Natural killer cell (primary cell): ENCODE measurements around the gene CDK5. TPM values are rescaled to one million over a fixed set of nuclear protein-coding genes. Genes with fewer than 3 reads are reported as not detected.

Experiments used
- ATAC-seq, 3 donors: fragments of 150-1000 bp in 2 of 3; fragments of 200-7000 bp in 1 of 3; cut with Tn5 transposase; 1 replicate in 1 of 3; 2 replicates in 2 of 3; pipeline ENCODE4 v1.10.0; 2021; ENCODE audit warnings: mild to moderate bottlenecking in 2 of 3, moderate library complexity in 2 of 3
- DNase-seq, 2 donors: peaks; one replicate each; pipeline versions ENCODE4 v3.0.0 to v3.0.0-alpha.2; 2013 to 2021; ENCODE audit warnings: mixed read lengths in 1 of 2
- H3K27ac ChIP-seq: one replicate; pipeline ENCODE4 v1.5.1; 2013; ENCODE audit warnings: mild to moderate bottlenecking, low read length
- H3K27me3 ChIP-seq: one replicate; pipeline ENCODE4 v1.6.1; 2013; ENCODE audit warnings: low read length; ENCODE audit not compliant: control insufficient read depth, insufficient read depth
- H3K36me3 ChIP-seq: one replicate; pipeline ENCODE4 v1.6.1; 2013; ENCODE audit warnings: low read length; ENCODE audit not compliant: control insufficient read depth, insufficient read depth
- H3K4me1 ChIP-seq: one replicate; pipeline ENCODE4 v1.6.1; 2013; ENCODE audit warnings: low read length; ENCODE audit not compliant: control insufficient read depth, insufficient read depth
- H3K4me3 ChIP-seq: one replicate; pipeline ENCODE4 v1.5.1; 2013; ENCODE audit warnings: low read length
- H3K9me3 ChIP-seq: one replicate; pipeline ENCODE4 v1.6.1; 2013; ENCODE audit warnings: low read length; ENCODE audit not compliant: control insufficient read depth, insufficient read depth
- H3K27ac Mint-ChIP-seq, 2 donors: one replicate each; pipeline ENCODE4 v1.8.0; 2022; ENCODE audit warnings: mild to moderate bottlenecking in 2 of 2, mixed read lengths in 2 of 2, moderate library complexity in 1 of 2
- H3K27me3 Mint-ChIP-seq, 2 donors: one replicate each; pipeline ENCODE4 v1.8.0; 2022; ENCODE audit warnings: low read depth in 2 of 2, mixed read lengths in 2 of 2
- H3K36me3 Mint-ChIP-seq: one replicate; pipeline ENCODE4 v1.8.0; 2022; ENCODE audit warnings: mixed read lengths
- H3K4me1 Mint-ChIP-seq, 2 donors: one replicate each; pipeline ENCODE4 v1.8.0; 2022; ENCODE audit warnings: mixed read lengths in 2 of 2
- H3K4me3 Mint-ChIP-seq: one replicate; pipeline ENCODE4 v1.8.0; 2022; ENCODE audit warnings: mild to moderate bottlenecking, moderate library complexity, mixed read lengths
- H3K9me3 Mint-ChIP-seq, 2 donors: one replicate each; pipeline ENCODE4 v1.8.0; 2022; ENCODE audit warnings: mixed read lengths in 2 of 2
- WGBS: methylation state at CpG from one replicate; pipeline ENCODE4 v1.1.7; 2013; ENCODE audit warnings: missing lambda C conversion rate; ENCODE audit not compliant: insufficient coverage; 5-methylcytosine and 5-hydroxymethylcytosine counted together
- intact Hi-C: fragments of 100-400 bp; cut with micrococcal nuclease; formaldehyde crosslinking; loops from one replicate; pipeline ENCODE4 v1.14.2; 2022
- total RNA-seq, 4 donors: library from RNA; stranded (reverse); fragments of 120-200 nt in 1 of 4; gene quantifications; one replicate each; pipeline versions ENCODE4 v1.2.3 to v1.2.4, GENCODE V29; 2013 to 2022
- TF ChIP-seq, protein P1 (sequence below): fragments of 200-600 bp; IDR thresholded peaks from one replicate; pipeline ENCODE4 v1.8.0; 2022; ENCODE audit warnings: antibody characterized with exemption

Gene CDK5
- total RNA-seq, 3 donors from 2014 or later (not counting 1 experiment from before 2014, with no cell fraction given), result 6.2 to 8.0 (median 6.6) TPM

- H3K36me3 Mint-ChIP-seq, result no peaks in the 10 kb centered on the region
- peaks cover 44% of the 10 kb centered on the region for H3K4me1 ChIP-seq
- peak; percentile 82 to 94 for DNase-seq
- H3K4me1 Mint-ChIP-seq, result peaks cover 30 to 51% of the 10 kb centered on the region in 2 donors
- H3K27me3 Mint-ChIP-seq, result no peaks in the 10 kb centered on the region
- TF ChIP-seq, protein P1, sequence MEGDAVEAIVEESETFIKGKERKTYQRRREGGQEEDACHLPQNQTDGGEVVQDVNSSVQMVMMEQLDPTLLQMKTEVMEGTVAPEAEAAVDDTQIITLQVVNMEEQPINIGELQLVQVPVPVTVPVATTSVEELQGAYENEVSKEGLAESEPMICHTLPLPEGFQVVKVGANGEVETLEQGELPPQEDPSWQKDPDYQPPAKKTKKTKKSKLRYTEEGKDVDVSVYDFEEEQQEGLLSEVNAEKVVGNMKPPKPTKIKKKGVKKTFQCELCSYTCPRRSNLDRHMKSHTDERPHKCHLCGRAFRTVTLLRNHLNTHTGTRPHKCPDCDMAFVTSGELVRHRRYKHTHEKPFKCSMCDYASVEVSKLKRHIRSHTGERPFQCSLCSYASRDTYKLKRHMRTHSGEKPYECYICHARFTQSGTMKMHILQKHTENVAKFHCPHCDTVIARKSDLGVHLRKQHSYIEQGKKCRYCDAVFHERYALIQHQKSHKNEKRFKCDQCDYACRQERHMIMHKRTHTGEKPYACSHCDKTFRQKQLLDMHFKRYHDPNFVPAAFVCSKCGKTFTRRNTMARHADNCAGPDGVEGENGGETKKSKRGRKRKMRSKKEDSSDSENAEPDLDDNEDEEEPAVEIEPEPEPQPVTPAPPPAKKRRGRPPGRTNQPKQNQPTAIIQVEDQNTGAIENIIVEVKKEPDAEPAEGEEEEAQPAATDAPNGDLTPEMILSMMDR, result no peak
- H3K27ac ChIP-seq, result peak within 1 kb of the TSS; percentile 78
- peak within 1 kb of the TSS; percentile 89 for H3K4me3 Mint-ChIP-seq
- no peaks in the 10 kb centered on the region for H3K9me3 ChIP-seq
- peak within 1 kb of the TSS; percentile 78 for H3K4me3 ChIP-seq
- intact Hi-C loops, result loop anchor here (1.0 to 5.0 kb wide), 3 partner anchors 22 to 262 kb away; partner anchors contain the start of genes ABCB8 and NUB1
- WGBS, result 2% methylated on average over 66 of the region's 66 CpGs
- no peaks in the 10 kb centered on the region for H3K27me3 ChIP-seq
- H3K36me3 ChIP-seq, result peaks cover 11% of the 10 kb centered on the region
- H3K9me3 Mint-ChIP-seq, result no peaks in the 10 kb centered on the region
- peak within 1 kb of the TSS; percentile 50 to 98 for H3K27ac Mint-ChIP-seq
- peak; percentile 73 to 91 (median 79) for ATAC-seq
Observed at GRCh38 chr7:151080522-151081169, 22.9 kb upstream of the CDK5 start, which contains the start of gene FASTK. Gene FASTK, minus strand, starts transcription at chr7:151080809. Its CDS starts 43 bp downstream, at chr7:151080766.

DNA sequence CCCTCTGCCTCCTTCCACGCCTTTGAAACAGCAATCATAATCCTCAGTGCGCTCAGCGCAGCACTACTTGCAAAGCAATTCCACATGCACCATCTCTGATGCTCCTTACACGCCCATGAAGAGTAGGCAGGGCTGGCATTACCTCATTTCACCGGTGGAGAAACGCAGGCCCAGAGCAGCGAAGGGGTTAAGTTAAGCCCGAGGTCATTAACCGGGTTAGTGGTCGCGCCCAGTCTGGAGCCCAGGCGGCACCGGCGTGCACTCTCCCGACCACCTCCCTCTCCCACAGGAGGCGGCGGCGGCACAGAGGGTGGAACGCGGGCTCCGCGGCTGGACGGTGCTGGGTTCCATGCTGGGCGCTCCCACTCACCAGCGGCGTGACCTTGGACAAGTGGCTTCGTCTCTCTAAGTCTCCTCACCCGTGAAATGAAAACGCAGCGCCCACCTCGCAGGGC lies 22.4 kb upstream of the CDK5 start:
- Histone ChIP-seq H3K9me3 (no peaks in the 10 kb centered on the region), H3K27me3 (no peaks in the 10 kb centered on the region), H3K4me3 (peak overlapping the region; percentile 78), H3K4me1 (peaks cover 38% of the 10 kb centered on the region), H3K36me3 (peaks cover 16% of the 10 kb centered on the region), H3K27ac (peak overlapping the region; percentile 78)
- Mint-ChIP-seq H3K4me3 (peak overlapping the region; percentile 89), H3K4me1 (peaks cover 25 to 46% of the 10 kb centered on the region in 2 donors), H3K27me3 (no peaks in the 10 kb centered on the region), H3K36me3 (no peaks in the 10 kb centered on the region), H3K27ac (peak overlapping the region; percentile 50 to 98), H3K9me3 (no peaks in the 10 kb centered on the region)
- 2% methylated on average over 31 of the region's 31 CpGs for WGBS
- TF ChIP-seq, protein P1, result no peak
- peak in 2 of 3 donors; percentile 1 for ATAC-seq
- DNase-seq, result peak in 1 of 2 donors; percentile 34
- intact Hi-C loops, result loop anchor here (1.0 to 5.0 kb wide), 3 partner anchors 22 to 262 kb away; partner anchors contain the start of genes ABCB8 and NUB1

DNA sequence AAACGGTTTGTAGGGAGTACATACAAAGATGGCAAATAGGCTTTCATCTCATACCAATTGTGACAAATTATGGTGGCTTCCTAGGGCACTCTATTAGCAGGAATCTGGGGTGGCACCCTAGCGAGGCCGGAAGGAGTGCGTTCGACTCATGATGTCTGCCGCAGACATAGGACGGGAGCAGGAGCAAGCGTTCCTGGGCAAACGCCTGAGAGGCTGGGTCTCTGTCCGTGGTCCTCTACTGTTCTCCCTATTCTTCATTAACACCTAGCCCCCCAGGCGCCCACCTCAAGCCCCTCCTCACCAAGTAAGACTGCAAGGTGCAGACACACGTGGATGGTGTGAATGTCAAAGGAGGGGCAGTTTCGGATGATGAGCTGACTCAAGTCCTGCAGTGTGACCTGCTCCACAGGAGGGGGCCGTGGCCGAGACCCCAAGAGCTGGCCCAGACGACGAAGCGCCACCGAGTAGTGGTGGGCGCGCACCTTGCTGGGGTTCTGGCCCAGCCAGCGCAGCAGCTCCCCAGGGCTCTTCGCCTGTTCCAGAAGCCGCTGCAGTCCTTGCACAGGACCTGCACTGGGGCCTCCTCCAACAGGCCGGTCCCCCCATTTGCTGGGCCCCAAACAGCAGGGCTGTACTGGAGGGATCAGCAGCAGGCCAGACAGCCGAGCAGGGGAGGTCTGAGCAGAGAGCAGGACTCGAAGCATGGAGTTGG lies 21.7 kb upstream of the CDK5 start:
- no peaks in the 10 kb centered on the region for H3K9me3 Mint-ChIP-seq
- H3K4me1 ChIP-seq, result peaks cover 38% of the 10 kb centered on the region
- no peaks in the 10 kb centered on the region for H3K36me3 Mint-ChIP-seq
- no peak overlapping the region for H3K4me3 ChIP-seq
- H3K27me3 ChIP-seq, result no peaks in the 10 kb centered on the region
- no peak overlapping the region for H3K27ac ChIP-seq
- peak overlapping the region in 1 of 2 donors; percentile 98 for H3K27ac Mint-ChIP-seq
- H3K4me3 Mint-ChIP-seq, result peak overlapping the region; percentile 89
- intact Hi-C loops, result no loop called here
- peaks cover 23% of the 10 kb centered on the region for H3K36me3 ChIP-seq
- H3K4me1 Mint-ChIP-seq, result peaks cover 19 to 39% of the 10 kb centered on the region in 2 donors
- WGBS, result 93% methylated on average over 26 of the region's 27 CpGs
- TF ChIP-seq, protein P1, result no peak
- no peaks in the 10 kb centered on the region for H3K27me3 Mint-ChIP-seq
- H3K9me3 ChIP-seq, result no peaks in the 10 kb centered on the region
- no peak for ATAC-seq
- no peak for DNase-seq
